ENCODE measurements around the gene NEK11.
A peak's percentile ranks its signal among the peaks of the same experiment; 100 is the strongest.
"Not testable (repeated sequence)": the region's sequence is repeated elsewhere in the genome, so short reads cannot be mapped to it uniquely, and the experiment has no call there.

NEK11 gene

DNA sequence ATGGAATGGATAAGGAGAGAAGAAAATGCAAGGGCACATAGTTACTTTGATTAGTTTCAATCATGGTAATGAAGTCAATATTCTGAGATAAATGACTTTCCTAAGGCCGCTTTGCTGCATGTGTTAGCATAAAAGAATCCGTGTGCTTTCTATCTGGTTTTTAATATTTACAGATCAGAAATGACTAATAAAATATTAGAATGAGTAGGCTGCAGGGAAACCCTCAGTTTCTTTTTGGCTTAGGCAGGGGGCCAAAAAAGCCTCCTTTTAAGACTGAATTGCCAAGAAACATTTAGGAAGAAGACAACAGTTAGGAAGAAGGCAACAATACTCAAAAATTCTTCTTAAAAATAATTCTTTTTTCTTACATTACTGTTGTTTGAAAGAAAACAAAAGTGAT, 11.6 kb downstream of the NEK11 start:
- Histone ChIP-seq H3K9me3 (ENCODE audit: insufficient read depth, low read length) (no peaks in the 10 kb centered on the region), H3K27me3 (ENCODE audit: insufficient read depth, insufficient read length) (no peaks in the 10 kb centered on the region), H3K4me1 (ENCODE audit: insufficient read depth, insufficient read length) (peaks cover 4% of the 10 kb centered on the region), H3K4me3 (ENCODE audit: insufficient read length, low read depth) (no peak overlapping the region), H3K36me3 (ENCODE audit: insufficient read depth, insufficient read length, low read length) (no peaks in the 10 kb centered on the region), H3K9ac (ENCODE audit: insufficient read length, low read depth) (no peak overlapping the region)
- TF ChIP-seq YY1 (IDR thresholded peaks at IDR 0.05; ENCODE audit: insufficient read depth, insufficient read length) (no peak), ZNF274 (IDR thresholded peaks at IDR 0.05; ENCODE audit: low read depth, low read length) (no peak), SUZ12 (IDR thresholded peaks at IDR 0.05; ENCODE audit: extremely low read depth, insufficient read depth, insufficient read length) (no peak)
- DNase-seq (ENCODE audit: low read depth, low spot score), result no peak

DNA sequence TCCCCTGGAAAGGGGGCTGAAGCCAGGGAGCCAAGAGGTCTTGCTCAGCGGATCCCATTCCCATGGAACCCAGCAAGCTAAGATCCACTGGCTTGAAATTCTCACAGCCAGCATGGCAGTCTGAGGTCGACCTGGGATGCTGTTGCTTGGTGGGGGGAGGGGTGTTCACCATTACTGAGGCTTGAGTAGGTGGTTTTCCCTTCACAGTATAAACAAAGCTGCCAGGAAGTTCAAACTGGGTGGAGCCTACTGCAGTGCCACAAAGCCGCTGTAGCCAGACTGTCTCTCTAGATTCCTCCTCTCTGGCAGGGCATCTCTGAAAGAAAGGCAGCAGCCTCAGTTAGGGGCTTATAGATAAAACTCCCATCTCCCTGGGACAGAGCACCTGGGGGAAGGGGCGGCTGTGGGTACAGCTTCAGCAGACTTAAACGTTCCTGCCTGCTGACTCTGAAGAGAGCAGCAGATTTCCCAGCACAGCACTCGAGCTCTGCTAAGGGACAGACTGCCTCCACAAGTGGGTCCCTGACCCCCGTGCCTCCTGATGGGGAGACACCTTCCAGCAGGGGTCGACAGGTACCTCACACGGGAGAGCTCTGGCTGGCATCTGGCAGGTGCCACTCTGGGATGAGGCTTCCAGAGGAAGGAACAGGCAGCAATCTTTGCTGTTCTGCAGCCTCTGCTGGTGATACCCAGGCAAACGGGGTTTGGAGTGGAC, 15.8 kb downstream of the NEK11 start:
- not testable (repeated sequence) for H3K9me3 ChIP-seq (ENCODE audit: insufficient read depth, low read length); H3K4me1 ChIP-seq (ENCODE audit: insufficient read depth, insufficient read length); H3K4me3 ChIP-seq (ENCODE audit: insufficient read length, low read depth); H3K36me3 ChIP-seq (ENCODE audit: insufficient read depth, insufficient read length, low read length); H3K27me3 ChIP-seq (ENCODE audit: insufficient read depth, insufficient read length); H3K9ac ChIP-seq (ENCODE audit: insufficient read length, low read depth)
- DNase-seq (ENCODE audit: low read depth, low spot score), result peak; percentile 25

DNA sequence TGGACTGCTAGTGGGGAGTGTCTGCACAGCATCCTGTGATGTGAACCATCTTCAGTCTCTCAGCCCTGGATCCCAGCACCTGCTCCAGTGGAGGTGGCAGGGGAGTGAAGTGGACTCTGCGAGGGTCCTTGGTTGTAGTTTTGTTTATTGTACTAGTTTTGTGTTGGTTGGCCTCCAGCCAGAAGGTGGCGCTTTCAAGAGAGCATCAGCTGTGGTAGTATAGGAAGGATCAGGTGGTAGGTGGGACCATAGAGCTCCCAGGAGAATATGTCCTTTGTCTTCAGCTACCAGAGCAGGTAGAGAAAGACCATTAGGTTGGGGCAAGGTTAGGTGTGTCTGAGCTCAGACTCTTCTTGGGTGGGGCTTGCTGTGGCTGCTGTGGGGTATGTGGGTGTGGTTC, 20.9 kb downstream of the NEK11 start:
- Histone ChIP-seq H3K4me3 (ENCODE audit: insufficient read length, low read depth) (no peak overlapping the region), H3K9ac (ENCODE audit: insufficient read length, low read depth) (no peak overlapping the region), H3K36me3 (ENCODE audit: insufficient read depth, insufficient read length, low read length) (no peaks in the 10 kb centered on the region), H3K4me1 (ENCODE audit: insufficient read depth, insufficient read length) (peaks cover 4% of the 10 kb centered on the region), H3K27me3 (ENCODE audit: insufficient read depth, insufficient read length) (no peaks in the 10 kb centered on the region), H3K9me3 (ENCODE audit: insufficient read depth, low read length) (peaks cover 6% of the 10 kb centered on the region; the same call in 1 of the 2 replicates)
- no peak for DNase-seq (ENCODE audit: low read depth, low spot score)
- TF ChIP-seq YY1 (IDR thresholded peaks at IDR 0.05; ENCODE audit: insufficient read depth, insufficient read length), result no peak
- TF ChIP-seq ZNF274 (IDR thresholded peaks at IDR 0.05; ENCODE audit: low read depth, low read length), result no peak
- no peak for TF ChIP-seq SUZ12 (IDR thresholded peaks at IDR 0.05; ENCODE audit: extremely low read depth, insufficient read depth, insufficient read length)

DNA sequence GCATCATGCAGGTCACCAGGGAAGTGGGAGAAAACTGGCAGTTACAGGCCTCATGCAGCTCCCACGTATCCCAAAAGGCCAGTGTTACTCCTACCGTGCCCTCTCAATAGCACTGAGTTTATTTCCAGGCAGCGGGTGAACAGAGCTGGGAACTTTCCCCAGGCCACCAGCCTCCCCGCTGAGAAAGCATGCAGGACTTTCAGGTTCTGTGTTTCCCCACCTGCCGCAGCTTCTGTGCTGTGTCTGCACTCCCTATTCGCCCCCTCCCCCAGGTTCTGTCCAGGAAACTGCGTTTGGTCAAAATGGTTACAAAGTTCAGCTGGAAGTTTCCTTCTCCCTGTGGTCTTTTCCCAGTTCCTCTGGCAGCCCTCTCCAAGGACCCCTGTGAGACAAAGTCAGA, 21.4 kb downstream of the NEK11 start:
- no peaks in the 10 kb centered on the region for H3K27me3 ChIP-seq (ENCODE audit: insufficient read depth, insufficient read length)
- DNase-seq (ENCODE audit: low read depth, low spot score), result no peak
- H3K4me3 ChIP-seq (ENCODE audit: insufficient read length, low read depth), result no peak overlapping the region
- peaks cover 4% of the 10 kb centered on the region for H3K4me1 ChIP-seq (ENCODE audit: insufficient read depth, insufficient read length)
- TF ChIP-seq ZNF274 (IDR thresholded peaks at IDR 0.05; ENCODE audit: low read depth, low read length), result no peak
- no peak for TF ChIP-seq YY1 (IDR thresholded peaks at IDR 0.05; ENCODE audit: insufficient read depth, insufficient read length)
- TF ChIP-seq SUZ12 (IDR thresholded peaks at IDR 0.05; ENCODE audit: extremely low read depth, insufficient read depth, insufficient read length), result no peak
- H3K36me3 ChIP-seq (ENCODE audit: insufficient read depth, insufficient read length, low read length), result no peaks in the 10 kb centered on the region
- peaks cover 6% of the 10 kb centered on the region; the same call in 1 of the 2 replicates for H3K9me3 ChIP-seq (ENCODE audit: insufficient read depth, low read length)
- no peak overlapping the region for H3K9ac ChIP-seq (ENCODE audit: insufficient read length, low read depth)

DNA sequence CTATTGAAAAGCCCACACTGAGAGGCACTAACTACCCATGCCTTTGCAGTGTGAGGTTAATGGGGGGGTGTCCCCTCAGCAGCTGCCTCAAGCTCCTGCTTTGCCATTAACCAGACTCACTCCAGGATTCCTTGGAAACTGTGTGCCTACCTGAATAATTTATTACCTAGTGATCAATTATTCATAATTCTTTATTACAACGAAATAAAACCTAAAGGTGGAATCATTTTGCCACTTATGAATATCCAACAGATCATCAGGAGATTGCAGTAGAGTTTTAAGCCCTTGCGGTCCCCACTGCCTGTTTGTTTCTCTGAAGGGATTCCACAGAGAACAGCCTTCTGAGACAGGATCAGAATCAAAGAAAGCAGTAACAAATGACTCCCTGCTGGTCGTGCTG, 23.3 kb downstream of the NEK11 start:
- no peak overlapping the region for H3K4me3 ChIP-seq (ENCODE audit: insufficient read length, low read depth)
- no peaks in the 10 kb centered on the region for H3K27me3 ChIP-seq (ENCODE audit: insufficient read depth, insufficient read length)
- no peak for DNase-seq (ENCODE audit: low read depth, low spot score)
- peaks cover 4% of the 10 kb centered on the region for H3K4me1 ChIP-seq (ENCODE audit: insufficient read depth, insufficient read length)
- H3K9ac ChIP-seq (ENCODE audit: insufficient read length, low read depth), result no peak overlapping the region
- no peaks in the 10 kb centered on the region for H3K36me3 ChIP-seq (ENCODE audit: insufficient read depth, insufficient read length, low read length)
- peaks cover 6% of the 10 kb centered on the region; the same call in 1 of the 2 replicates for H3K9me3 ChIP-seq (ENCODE audit: insufficient read depth, low read length)
- TF ChIP-seq YY1 (IDR thresholded peaks at IDR 0.05; ENCODE audit: insufficient read depth, insufficient read length) (no peak), SUZ12 (IDR thresholded peaks at IDR 0.05; ENCODE audit: extremely low read depth, insufficient read depth, insufficient read length) (no peak), ZNF274 (IDR thresholded peaks at IDR 0.05; ENCODE audit: low read depth, low read length) (no peak)

DNA sequence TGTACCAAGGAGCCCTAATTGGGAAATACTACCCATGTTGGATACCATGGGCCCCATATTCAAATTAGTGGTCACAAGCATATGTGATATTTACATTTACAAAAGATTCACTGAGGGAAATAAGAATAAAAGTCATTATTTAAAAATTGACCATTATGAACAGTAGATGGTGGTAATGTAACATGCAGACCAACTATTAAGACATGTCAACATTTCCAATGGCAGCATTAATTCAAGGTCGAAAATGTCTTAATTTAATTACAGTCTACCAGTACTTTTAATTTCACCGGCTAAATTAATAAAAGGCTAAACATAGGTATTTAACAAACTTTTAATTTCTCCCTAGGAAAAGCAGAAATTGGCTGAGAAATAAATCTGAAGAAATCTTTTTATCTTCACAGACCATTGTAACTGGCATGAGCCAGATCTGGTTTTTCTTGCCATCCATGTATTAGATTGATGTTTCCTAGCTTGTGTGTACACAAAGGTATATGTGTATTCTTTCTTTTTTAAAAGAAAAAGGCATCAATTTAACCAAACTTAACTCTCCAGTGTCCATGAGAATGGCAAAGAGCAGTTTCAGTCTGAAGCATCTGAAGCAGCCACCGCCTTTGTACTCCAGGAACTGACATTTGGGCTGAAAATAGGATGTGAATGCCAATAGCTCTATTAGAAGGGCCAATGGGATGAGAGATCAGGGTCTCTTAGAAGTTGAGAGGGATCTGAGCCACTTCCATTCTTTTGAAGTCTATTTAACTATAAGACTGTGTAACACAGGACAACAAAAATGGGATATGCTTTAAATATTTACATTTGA, 26.6 kb downstream of the NEK11 start:
- Histone ChIP-seq H3K9ac (ENCODE audit: insufficient read length, low read depth) (no peak overlapping the region), H3K4me1 (ENCODE audit: insufficient read depth, insufficient read length) (no peaks in the 10 kb centered on the region), H3K27me3 (ENCODE audit: insufficient read depth, insufficient read length) (no peaks in the 10 kb centered on the region), H3K4me3 (ENCODE audit: insufficient read length, low read depth) (no peak overlapping the region), H3K36me3 (ENCODE audit: insufficient read depth, insufficient read length, low read length) (no peaks in the 10 kb centered on the region), H3K9me3 (ENCODE audit: insufficient read depth, low read length) (no peaks in the 10 kb centered on the region)
- no peak for DNase-seq (ENCODE audit: low read depth, low spot score)
- no peak for TF ChIP-seq YY1 (IDR thresholded peaks at IDR 0.05; ENCODE audit: insufficient read depth, insufficient read length)

DNA sequence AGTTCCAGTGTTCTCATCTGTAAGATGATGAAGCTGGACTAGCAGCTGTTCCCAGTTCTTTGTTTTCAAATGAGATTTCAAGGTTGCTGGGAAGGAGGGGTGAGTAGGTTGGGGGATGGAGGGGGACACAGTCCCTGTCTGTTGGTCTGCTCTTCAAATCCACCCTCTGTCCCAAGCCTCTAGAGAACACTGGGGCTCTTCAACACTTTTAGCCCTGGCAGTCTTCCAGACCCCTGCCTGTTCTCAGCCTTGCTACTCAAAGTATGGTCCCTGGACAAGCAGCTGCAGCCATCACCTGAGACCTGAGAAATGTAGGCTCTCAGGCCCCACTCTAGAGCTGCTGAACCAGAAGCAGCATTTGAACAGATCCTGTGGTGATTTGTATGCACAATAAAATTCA, 41.3 kb downstream of the NEK11 start:
- no peaks in the 10 kb centered on the region for H3K36me3 ChIP-seq (ENCODE audit: insufficient read depth, insufficient read length, low read length)
- H3K9me3 ChIP-seq (ENCODE audit: insufficient read depth, low read length), result no peaks in the 10 kb centered on the region
- TF ChIP-seq YY1 (IDR thresholded peaks at IDR 0.05; ENCODE audit: insufficient read depth, insufficient read length) (no peak), SUZ12 (IDR thresholded peaks at IDR 0.05; ENCODE audit: extremely low read depth, insufficient read depth, insufficient read length) (no peak), ZNF274 (IDR thresholded peaks at IDR 0.05; ENCODE audit: low read depth, low read length) (no peak)
- no peak overlapping the region for H3K4me3 ChIP-seq (ENCODE audit: insufficient read length, low read depth)
- H3K9ac ChIP-seq (ENCODE audit: insufficient read length, low read depth), result no peak overlapping the region
- no peak for DNase-seq (ENCODE audit: low read depth, low spot score)
- no peaks in the 10 kb centered on the region for H3K4me1 ChIP-seq (ENCODE audit: insufficient read depth, insufficient read length)
- H3K27me3 ChIP-seq (ENCODE audit: insufficient read depth, insufficient read length), result no peaks in the 10 kb centered on the region

All from NT2/D1 (cell line).